HL-60/S4 treated with retinoic acid at 250 ng/mL for 4 days and 3 days (cell line): ENCODE data around the gene EPS8.
"Not testable (repeated sequence)": the region's sequence is repeated elsewhere in the genome, so short reads cannot be mapped to it uniquely, and the experiment has no call there.

Source experiments
- in situ Hi-C: fragments of 300-500 bp; cut with MboI; formaldehyde crosslinking; loops from 2 replicates; pipeline ENCODE4 v1.7.0; 2022; ENCODE audit warnings: low sequenced_read_pairs

EPS8 gene

DNA sequence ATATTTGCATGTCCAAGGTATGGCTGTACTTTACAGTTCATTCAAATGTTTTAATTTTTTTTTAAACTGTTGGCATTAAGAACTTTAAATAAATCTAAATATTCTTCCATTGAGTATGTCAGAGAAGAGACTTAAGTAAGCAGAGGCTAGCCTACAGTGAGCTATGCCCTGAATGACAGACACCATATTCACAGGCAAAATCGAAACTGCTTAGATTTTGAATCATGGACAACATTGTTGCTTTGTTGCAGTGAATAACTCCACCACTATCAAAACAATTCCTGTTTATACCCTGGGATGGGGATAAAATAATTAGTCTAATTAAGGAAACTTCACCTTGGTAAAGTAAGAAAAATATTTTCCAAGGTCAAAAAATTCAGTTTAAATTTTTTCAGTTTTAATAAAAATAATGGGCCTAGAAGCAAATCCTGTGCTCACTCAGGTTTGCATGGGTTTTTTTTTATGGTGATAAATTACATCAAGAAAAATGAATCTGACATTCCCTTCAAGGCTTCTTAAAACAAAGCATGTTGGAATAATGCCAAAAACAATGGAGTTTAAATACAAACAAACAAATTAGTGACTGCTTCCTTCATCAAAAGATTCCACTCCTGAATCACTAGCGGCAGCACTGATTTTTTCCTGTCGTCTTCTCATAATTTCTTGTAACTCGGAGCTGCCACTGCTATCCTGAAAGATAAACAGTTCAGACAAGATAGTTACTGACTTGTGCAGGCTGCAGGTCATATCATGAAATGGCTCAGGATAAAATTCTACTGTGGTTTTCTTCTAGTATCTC, 168.2 kb downstream of the EPS8 start:
- in situ Hi-C loops = no loop called here

DNA sequence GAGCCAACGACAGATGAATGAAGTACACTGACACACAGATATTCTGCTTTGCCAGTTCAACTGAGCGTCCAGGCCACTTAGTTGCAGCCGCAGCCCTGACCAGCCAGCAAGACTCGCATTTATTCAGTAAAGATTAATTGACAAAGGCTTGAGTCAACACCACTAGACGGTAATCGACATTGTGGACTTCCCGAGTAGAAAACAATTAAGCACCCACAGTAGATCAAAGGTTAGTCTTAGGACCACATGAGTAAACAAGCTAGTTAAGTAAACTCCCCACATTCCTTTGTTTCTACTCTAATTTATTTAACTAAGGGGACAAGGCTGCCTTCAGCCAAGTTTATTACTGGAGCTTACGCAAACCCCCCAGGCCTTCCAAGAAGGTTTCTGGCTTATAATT, 172.7 kb downstream of the EPS8 start:
- in situ Hi-C loops = not testable (repeated sequence)

DNA sequence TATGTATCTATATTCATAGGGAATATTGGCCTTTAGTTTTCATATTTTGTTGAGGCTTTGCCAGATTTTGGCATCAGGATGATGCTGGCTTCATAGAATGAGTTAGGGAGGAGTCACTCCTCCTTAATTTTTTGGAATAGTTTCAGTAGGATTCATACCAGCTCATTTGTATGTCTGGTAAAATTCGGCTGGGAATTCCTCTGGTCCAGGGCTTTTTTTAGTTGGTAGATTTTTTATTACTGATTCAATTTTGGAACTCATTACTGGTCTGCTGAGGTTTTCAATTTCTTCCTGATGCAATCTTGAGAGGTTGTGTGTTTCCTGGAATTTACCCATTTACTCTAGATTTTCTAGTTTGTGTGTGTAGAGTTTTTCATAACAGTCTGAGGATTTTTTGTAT, 175.2 kb downstream of the EPS8 start:
- in situ Hi-C loops = no loop called here

DNA sequence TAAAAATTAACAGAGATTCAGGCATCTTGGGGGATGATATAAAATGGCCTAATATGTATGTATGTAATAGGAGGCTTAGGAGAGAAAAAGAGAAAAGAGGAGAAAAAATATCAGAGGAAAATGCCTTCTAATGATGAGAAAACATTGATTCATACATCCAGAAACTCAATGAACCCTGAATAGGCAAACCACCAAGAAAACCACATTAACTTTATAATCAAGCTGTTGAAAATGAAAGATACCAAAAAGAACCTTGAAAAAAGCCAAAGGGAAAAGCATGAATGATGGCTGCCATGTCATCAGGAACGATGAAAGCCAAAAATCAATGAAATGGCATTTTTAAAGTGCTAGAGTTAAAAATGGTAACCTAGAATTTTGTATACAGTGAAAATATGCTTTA, 180.2 kb downstream of the EPS8 start:
- in situ Hi-C loops = no loop called here

DNA sequence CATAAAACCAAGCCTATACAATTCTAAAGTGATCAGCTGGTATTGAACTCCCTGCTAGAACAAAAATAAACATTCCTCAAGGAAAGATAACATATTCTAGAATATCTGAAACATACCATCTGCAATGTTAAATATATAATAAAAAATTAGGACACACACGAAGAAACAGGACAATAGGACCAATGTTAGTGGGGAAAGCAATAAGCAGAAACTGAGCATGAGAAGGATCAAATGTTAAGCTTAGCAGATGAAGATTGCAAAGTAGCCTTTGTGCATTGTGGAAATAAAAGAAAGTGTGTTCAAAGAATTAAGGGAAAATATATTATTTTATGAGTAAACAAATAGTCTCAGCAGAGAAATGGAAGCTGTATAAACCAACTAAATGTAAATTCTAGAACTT, 180.8 kb downstream of the EPS8 start:
- in situ Hi-C loops = no loop called here

DNA sequence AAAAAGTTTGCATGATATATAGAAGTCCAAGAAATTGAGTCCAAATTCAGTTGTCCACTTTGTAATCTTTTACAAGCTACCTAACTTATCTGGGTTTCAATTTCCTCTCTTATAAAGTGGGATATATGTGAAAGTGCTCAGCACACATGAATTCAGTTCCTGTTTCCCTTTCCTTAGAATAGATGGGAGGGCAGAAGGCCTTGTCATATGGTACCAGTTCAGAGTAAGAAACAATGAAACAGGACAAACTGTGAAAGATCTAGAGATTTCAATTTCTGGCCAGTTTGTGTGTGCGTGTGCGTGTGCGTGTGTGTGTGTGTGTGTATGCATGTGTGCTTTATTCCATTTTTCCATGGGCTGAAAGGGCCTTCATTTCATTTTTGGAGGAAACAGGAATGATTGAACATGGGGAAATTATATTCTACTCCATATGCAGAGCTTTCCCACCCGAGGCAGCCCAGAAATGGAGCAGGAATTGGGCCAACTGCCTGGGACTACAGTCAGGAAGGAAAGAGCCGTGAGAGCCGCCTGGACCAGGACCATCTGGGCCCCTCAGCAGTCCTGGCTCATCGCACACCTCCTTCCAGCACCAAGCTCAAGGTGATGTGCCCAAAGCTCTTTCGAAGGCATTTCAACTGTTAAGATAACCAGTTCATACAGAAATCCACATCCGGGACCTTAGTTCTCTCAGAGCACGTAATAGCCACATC, 183.2 kb downstream of the EPS8 start:
- in situ Hi-C loops = no loop called here

DNA sequence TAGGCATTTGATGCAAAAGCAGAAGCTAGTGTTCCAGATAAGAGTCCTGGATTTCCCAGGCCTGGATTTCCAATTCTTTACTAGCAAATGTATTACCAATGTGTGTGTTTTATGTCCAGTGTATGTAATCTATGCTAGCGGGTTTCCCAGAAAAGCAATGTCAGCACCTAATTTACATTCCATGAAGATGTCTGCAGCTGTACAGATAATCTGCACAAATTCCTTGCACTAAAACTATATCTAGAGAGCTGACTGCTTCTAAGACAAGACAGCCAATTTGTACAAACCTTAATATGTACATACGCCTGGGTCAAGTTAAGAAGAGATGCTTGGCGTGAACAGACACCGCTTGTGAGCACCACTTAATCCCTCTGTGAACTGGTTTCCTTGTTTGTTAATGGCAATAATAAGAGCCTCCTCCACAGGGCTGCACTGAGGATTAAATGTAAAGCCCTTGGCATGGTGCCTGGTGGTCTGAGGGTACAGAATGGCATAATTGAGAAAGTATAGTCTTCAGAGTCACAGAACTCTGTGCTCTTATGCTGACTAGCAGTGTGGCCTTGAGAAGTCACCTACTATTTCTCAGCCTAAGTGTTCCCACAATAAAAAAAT, 185.6 kb downstream of the EPS8 start:
- in situ Hi-C loops = no loop called here

DNA sequence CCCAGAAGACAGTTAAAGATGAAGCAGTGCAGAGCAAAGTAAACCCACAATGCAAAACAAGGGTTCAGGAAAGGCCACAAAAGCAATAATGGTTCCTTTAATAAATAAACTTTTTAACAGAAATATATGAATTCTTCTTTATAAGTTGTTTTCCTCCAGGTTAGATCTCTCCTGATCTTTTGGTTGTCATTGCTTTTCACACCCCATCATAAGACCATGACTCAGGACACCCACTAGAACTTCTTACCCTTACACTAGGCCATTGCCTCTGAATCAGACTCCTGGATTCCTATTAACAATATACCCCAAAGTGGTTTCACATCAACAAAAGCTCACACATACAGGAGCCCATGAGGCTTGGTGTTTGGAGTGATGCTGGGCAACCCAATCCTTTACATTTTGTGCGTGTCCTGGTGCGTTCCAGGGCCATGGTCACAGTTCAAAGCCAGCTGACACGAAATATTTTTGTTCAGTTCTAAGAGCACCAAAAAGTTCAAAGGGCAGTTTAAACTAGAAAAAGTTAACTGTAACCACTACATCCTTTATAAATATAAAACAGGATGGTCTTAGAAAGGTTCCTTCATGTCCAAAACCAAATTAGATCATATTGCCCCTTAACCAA, 187.0 kb downstream of the EPS8 start:
- in situ Hi-C loops = no loop called here

DNA sequence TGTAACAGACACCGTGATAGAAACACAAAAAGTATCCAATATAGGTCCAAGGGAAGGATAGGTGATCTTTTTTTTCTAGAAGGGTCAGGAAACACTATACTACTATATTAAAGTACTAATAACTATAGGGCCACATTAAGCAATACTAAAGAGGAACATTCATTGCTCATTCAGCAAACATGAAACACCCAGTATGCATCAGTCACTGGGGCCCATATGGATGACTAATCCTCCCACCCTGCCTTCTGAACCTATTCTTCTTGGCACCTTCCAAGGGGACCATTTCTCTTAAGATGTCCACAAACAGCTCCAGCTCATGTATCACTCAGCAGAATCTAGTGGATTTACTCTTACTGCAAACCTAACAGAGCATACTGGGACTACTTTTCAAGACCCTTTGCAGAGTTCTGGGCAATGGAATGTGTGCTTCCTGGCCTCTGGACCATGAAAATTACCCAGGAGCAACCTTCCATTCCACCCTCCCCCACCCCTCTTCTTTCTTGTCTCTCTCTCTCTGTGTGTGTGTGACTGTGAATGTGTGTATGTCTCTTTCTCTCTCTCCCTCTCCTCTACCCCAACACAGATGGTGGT, 187.9 kb downstream of the EPS8 start:
- in situ Hi-C loops = no loop called here

DNA sequence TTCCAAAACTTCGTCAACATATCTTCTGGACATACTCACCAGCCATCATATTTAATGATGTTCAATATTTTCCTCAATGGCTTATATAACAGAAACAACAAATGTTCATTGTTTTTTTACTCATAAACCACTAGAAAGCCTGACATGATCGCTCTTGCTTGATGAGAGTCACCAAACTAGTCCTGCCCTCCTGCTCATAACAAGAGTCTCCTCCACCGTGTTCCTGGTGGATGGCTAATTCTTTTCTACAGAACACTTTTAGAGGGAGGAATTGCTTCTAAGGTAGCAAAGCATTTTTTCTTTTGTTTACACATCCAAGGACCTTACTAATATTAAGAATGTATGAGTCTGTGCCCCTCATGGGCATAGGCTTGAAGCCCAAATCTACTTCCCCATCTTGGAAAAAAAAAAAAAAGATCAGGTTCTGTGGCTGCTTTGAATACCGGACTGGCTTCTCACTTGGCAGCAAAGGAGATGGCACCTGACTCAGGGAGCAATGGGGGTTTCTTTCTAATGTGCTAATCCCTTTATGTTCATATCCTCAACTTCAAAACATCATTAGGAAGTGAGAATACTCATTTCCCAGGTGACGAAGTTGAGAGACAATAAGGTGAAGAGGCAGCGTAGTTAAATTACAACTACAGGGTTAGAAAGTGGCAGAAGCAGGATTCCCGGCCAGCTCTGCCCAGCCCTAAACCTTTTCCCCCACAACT, 188.8 kb downstream of the EPS8 start:
- in situ Hi-C loops = no loop called here

DNA sequence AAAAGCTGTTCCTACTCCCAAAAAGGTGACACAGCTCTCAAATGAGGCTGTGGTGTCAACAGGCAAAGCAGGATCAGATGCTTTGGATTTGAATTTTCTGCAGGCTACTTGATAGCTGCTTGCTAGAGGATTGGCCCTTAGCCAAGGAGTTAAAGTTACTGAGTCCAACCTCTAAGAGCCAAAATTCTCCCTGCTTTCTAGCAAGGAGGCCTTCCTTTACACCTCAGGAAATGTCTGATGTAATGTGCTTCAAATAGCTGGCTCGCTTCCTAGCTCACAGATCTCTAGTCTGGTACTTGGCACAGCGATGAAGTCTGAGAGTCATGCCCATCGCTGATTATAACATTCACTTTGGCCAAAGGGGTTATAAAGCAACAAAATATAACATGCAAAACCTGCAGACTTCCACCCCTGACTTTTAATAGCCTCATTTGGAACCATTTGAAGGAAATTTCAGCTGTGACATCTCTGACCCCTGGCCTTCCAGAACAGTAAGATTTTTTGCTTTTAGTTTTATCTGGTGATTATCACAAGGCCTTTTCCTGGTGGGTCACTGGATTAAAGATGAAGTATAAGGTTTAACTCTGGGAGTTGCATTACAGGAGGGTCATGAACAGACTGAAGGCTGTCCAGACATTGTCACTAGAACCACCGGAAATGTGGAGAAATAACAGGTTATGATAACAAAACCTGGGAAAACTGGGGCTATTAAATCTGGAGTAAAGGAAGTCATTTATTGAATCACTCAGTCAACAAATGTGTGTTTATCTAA, 189.7 kb downstream of the EPS8 start:
- in situ Hi-C loops = loop anchor here (10.0 kb wide), 1 partner anchor 255 kb away; no protein-coding TSS in a partner anchor

DNA sequence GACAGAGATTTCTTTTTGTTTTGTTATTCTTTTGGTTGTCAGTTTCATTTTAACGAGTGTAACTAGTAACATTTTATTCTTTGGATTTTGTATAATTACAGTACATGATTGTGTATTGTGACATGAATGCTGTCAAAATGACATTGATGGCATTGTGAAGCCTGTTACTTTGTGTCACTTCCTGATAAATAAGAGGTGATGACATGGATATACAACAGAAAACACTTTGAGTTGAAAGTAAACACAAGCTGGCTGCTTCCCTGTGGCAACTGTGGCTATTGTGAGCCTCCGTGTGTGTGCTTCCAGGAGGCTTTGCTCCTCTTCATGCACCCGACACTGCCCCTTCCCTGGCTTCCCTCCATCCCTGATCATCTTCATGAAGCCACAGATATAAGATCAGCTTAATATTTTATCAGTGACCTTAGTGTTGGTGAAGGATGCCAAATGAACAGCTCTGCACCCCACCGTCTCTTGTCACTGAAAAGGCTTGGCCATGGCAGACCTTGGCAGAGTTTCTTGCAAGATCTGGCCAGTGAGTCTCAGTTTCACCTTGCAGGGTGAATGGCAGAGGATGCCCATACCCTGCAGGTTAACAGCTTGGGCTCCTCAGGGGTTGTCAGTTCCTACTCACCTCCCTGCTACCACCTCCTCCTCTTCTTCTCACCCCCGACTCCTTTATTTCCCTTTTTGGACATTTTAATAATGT, 191.9 kb downstream of the EPS8 start:
- in situ Hi-C loops = loop anchor here (10.0 kb wide), 1 partner anchor 258 kb away; no protein-coding TSS in a partner anchor

DNA sequence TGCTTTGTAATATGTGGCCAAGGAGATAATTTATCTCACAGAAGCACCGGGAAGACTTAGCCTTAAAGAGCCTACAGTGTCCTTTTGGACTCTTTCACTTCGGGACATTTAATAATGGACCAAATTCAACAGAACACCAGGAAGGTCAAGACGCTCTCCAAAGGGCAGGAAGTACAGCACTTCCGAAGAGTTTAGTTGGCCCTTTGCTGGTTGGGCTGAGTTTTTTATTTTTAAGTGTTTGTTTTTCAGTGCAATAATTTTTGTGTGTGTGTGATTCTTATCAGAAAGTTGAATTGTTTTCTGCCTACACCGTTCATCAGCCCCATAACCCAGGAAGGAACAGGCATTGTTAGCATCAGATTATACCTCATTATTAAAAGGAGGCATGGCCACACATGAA, 193.0 kb downstream of the EPS8 start:
- in situ Hi-C loops = loop anchor here (10.0 kb wide), 1 partner anchor 259 kb away; no protein-coding TSS in a partner anchor

DNA sequence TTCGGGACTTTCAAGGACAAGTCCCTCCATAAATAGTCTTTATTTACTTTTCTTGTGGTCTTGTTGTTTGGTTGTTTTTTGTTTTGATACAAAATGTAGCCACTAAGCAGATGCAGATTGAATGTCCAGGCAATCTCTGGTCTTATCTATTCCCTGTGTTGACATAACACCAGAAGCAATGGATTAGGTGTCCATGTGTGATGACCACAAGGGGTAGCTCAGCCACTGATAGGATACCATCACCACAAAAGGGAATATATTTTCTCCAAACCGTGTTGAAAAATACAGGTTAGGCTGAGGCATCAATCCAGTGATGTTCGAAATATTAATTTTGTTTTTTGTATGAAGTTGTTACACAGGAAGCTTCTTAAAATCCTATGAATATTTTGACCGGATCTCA, 196.3 kb downstream of the EPS8 start:
- in situ Hi-C loops = loop anchor here (10.0 kb wide), 1 partner anchor 262 kb away; no protein-coding TSS in a partner anchor

DNA sequence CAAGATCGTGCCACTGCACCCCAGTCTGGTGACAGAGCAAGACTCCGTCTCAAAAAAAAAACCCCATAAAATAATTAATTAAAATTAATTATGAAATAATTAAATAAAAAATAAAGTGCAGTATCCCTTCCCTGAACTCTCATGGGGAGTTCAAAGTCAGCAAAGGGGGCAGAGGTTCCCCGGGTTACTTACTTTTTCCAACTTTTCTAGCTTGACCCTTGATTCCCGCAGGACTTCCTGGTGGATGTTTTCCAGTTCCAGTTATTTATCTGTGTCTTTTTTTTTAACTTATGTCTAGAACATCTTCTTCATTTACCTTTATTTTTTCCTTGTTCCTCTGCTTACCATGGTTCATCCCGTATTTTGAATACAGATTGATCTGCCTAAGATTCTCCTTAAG, 197.4 kb downstream of the EPS8 start:
- in situ Hi-C loops = loop anchor here (10.0 kb wide), 1 partner anchor 263 kb away; no protein-coding TSS in a partner anchor

DNA sequence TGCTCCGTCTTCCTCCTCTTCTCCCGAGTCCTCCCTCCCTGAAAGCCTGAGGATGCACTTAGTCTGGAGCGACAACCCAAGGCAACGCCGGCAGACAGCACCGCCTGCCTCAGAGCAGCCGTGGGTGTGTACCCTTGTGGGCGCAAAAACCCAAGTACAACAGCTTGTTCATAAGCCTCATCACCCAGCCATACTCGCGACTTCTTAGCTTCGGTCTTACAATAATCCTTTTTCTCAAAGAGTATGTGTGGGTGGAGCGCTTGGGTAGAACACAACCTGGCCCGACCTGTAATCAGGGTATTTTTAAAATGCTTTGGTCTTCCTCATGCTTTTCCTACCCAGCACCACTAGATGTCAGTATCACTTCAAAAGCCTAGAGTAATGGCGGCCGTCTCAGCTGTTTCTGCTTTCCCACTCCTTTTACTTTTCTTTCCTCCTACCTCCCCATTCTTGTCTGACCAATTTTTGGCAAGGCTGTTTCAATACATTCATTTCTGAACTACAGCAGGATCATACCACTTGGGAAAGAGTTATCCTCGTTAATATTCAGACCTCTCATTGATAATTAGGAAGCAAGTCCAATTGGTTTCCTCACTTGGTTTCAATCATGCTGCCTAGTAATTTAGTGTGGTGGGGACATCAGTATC, 198.9 kb downstream of the EPS8 start:
- in situ Hi-C loops = loop anchor here (10.0 kb wide), 1 partner anchor 264 kb away; no protein-coding TSS in a partner anchor

DNA sequence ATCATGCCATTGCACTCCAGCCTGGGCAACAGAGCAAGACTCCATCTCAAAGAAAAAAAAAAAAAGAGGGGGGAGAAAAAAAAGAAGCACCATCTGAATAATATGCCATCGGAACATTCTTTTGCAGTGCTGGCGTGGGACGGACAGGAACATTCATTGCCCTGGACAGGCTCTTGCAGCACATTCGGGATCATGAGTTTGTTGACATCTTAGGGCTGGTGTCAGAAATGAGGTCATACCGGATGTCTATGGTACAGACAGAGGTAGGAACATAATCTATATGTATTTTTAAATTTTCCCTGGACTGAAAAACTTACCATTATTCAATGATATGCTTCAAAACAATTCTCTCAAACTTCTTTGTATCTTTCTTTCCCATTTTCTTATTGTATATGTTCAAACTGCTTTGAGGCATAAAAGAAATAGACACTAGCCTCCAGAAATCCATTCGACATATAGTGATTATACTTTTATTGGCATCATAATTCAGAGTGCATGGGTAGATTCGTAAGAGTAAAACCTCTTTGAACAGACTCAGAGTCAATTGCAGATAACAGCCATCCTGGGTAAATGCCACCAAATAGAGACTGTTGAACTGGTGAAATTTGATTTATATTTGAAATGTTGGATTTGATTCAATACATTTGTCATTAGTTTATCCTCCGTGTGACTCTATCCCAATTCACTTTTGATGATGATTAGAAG, 199.7 kb downstream of the EPS8 start:
- in situ Hi-C loops = loop anchor here (10.0 kb wide), 1 partner anchor 265 kb away; no protein-coding TSS in a partner anchor
